Measurements from ENCODE around the gene LHX5.

LHX5 gene

DNA sequence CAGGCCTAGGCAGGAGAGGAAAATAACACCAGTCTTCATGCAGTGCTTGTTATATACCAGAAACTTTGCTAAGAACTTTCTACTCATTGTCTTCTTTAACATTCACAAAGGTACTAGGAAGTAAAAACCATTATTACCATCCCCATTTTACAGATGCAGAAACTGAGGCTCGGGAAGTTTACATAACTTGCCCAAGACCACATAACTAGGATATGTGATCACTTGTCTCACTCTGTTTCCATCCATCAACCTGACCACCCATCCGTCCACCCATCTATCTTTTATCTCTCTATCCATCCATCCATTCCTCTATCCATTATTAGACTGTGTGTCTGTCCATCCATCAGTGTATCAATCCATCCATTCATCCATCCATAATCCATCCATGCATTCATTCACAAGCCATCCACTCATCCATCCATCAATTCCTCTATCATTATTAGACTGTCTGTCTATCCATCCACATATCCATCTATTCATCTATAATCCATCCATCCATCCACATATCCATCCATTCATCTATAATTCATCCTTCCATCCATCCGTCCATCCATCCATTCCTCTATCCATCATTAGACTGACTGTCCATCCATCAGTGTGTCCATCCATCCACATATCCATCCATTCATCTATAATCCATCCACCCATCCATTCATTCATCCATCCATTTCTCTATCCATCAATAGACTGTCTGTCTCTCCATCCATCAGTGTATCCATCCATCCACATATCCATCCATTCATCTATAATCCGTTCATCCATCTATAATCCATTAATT, 33.0 kb downstream of the LHX5 start:
- Mint-ChIP-seq H3K9me3 (no peaks in the 10 kb centered on the region), H3K27me3 (no peaks in the 10 kb centered on the region), H3K36me3 (ENCODE audit: insufficient read depth) (no peaks in the 10 kb centered on the region), H3K27ac (ENCODE audit: low read depth) (no peak overlapping the region), H3K4me1 (no peaks in the 10 kb centered on the region), H3K4me3 (no peak overlapping the region)
- no peak for ATAC-seq (replicated peaks; ENCODE audit: extremely low read depth, poor library complexity, severe bottlenecking)
- DNase-seq (ENCODE audit: low spot score in 2 of 2): no peak

DNA sequence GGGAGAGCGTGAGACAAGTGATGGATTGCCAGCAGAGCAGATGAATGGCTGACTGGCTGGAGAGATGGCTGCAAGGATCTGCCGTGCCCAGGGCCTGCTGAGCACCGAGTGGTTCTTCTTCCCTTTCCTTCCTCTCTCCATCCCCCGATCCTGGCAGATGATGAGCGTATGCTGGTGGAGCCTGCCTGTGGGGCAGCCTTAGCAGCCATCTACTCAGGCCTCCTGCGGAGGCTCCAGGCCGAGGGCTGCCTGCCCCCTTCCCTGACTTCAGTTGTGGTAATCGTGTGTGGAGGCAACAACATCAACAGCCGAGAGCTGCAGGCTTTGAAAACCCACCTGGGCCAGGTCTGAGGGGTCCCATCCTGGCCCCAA, 34.0 kb downstream of the LHX5 start:
- Mint-ChIP-seq H3K4me1 (no peaks in the 10 kb centered on the region), H3K36me3 (ENCODE audit: insufficient read depth) (no peaks in the 10 kb centered on the region), H3K27ac (ENCODE audit: low read depth) (no peak overlapping the region), H3K4me3 (no peak overlapping the region), H3K9me3 (no peaks in the 10 kb centered on the region), H3K27me3 (no peaks in the 10 kb centered on the region)
- DNase-seq (ENCODE audit: low spot score in 2 of 2) (no peak), ATAC-seq (replicated peaks; ENCODE audit: extremely low read depth, poor library complexity, severe bottlenecking) (no peak)

DNA sequence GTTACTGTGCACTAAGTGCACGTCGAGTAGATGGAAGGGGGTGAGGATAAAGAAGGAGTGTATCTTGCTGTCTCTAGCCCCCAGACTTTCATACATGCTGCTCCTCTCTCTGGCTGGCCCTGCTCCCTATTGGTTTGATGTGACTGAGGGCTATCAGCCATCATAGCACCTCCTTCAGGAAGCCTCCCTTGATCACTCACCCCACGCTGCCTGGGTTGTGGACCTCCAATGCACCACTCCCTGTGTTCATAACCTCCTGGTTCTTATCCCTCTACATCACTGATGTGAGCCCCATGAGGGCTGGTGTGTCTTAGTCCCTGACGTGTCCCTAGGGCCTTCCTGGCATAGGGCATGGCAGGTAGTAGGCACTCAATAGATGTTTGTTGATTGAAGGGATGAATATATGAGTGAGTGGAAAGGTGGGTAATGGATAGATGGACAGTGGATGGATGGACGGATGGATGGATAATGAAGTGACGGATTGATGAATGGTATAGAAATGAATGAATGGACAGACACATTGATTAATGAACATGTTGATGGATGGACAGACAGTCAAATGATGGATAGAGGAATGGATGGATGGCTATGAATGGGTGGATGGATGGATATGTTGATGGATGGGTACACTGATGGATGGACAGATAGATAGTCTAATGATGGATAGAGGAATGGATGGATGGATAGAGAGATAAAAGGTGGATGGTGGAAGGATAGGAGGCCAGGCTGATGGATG, 34.5 kb downstream of the LHX5 start:
- Mint-ChIP-seq H3K27me3 (no peaks in the 10 kb centered on the region), H3K4me1 (no peaks in the 10 kb centered on the region), H3K4me3 (no peak overlapping the region), H3K9me3 (no peaks in the 10 kb centered on the region), H3K27ac (ENCODE audit: low read depth) (no peak overlapping the region), H3K36me3 (ENCODE audit: insufficient read depth) (no peaks in the 10 kb centered on the region)
- ATAC-seq (replicated peaks; ENCODE audit: extremely low read depth, poor library complexity, severe bottlenecking) (no peak), DNase-seq (ENCODE audit: low spot score in 2 of 2) (no peak)

DNA sequence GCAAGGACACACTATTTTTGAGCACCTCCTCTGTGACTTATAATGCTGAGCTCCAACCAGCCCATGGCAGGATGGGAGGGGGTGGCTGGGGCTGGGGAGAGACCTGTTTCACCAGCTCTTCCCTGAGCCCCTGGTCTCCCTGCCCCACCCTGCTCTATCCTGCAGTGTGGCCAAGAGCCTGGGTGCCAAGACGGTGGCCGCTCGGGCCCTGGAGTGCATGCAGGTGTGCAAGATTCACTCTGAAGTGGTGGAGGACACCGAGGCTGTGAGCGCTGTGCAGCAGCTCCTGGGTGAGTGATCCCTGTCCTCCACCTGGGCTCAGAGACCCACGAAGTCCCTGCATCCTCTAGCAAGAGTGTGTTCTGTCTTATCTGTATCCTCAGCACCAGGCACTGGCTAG, 35.1 kb downstream of the LHX5 start:
- Mint-ChIP-seq H3K9me3 (no peaks in the 10 kb centered on the region), H3K4me3 (no peak overlapping the region), H3K4me1 (no peaks in the 10 kb centered on the region), H3K36me3 (ENCODE audit: insufficient read depth) (no peaks in the 10 kb centered on the region), H3K27ac (ENCODE audit: low read depth) (no peak overlapping the region), H3K27me3 (no peaks in the 10 kb centered on the region)
- DNase-seq (ENCODE audit: low spot score in 2 of 2): no peak
- ATAC-seq (replicated peaks; ENCODE audit: extremely low read depth, poor library complexity, severe bottlenecking): no peak

DNA sequence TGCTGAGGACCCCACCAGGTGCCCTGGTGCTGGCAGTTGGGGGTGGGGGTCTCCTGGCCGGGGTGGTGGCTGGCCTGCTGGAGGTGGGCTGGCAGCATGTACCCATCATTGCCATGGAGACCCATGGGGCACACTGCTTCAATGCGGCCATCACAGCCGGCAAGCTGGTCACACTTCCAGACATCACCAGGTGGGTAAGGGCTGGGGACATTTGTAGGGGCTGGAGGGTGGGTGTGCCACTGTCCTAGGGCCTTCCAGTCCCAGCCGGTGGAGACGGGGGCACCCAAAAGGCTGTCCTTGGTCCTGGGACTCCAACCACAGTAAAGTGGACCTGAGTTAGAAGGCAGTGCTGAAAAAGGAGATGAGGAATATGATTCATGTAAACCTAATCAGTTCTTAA, 36.3 kb downstream of the LHX5 start:
- Mint-ChIP-seq H3K27ac (ENCODE audit: low read depth) (no peak overlapping the region), H3K9me3 (no peaks in the 10 kb centered on the region), H3K27me3 (peaks cover 10% of the 10 kb centered on the region), H3K4me3 (no peak overlapping the region), H3K4me1 (no peaks in the 10 kb centered on the region), H3K36me3 (ENCODE audit: insufficient read depth) (peaks cover 2% of the 10 kb centered on the region)
- ATAC-seq (replicated peaks; ENCODE audit: extremely low read depth, poor library complexity, severe bottlenecking) (no peak), DNase-seq (ENCODE audit: low spot score in 2 of 2) (no peak)

DNA sequence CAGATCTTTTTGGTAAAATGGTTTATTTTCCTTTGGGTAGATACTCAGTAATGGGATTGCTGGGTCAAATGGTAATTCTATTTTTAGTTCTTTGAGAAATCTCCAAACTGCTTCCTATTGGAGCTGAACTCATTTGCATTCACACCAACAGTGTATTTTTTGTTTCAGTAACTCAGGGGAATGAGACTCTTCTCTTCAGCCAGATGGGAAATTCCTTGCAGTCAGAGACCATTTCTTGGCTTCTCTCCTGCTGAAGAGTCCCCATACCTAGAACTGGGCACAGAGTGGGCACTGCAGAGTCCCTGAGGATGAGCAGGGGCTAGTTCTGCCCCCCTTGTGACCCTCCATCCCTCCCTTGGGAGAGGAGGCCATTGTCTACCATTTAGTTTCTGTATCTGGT, 38.7 kb downstream of the LHX5 start:
- Mint-ChIP-seq H3K36me3 (ENCODE audit: insufficient read depth) (peaks cover 2% of the 10 kb centered on the region), H3K4me1 (no peaks in the 10 kb centered on the region), H3K27me3 (peaks cover 24% of the 10 kb centered on the region), H3K27ac (ENCODE audit: low read depth) (no peak overlapping the region), H3K4me3 (no peak overlapping the region), H3K9me3 (no peaks in the 10 kb centered on the region)
- DNase-seq (ENCODE audit: low spot score in 2 of 2) (no peak), ATAC-seq (replicated peaks; ENCODE audit: extremely low read depth, poor library complexity, severe bottlenecking) (no peak)

DNA sequence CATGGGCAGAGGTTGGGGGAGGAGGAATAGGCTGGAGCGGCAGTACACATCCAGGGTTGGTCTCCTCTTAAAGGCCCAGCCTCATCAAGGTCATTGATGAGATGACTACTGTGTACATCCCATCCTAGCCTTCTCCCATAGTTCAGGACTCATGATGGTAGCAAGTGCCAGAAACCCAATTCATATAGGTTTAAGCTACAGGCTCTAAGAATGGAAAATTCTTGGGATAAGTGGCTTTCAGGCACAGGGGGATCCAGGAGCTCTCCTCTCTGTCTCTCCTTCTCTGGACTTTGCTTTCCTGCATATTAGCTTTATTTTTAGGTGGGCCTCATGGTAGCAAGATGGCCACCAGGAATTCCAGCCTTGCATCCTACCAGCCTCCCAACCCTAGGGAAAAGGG, 43.2 kb downstream of the LHX5 start:
- Mint-ChIP-seq H3K4me3 (no peak overlapping the region), H3K27me3 (peaks cover 26% of the 10 kb centered on the region)

DNA sequence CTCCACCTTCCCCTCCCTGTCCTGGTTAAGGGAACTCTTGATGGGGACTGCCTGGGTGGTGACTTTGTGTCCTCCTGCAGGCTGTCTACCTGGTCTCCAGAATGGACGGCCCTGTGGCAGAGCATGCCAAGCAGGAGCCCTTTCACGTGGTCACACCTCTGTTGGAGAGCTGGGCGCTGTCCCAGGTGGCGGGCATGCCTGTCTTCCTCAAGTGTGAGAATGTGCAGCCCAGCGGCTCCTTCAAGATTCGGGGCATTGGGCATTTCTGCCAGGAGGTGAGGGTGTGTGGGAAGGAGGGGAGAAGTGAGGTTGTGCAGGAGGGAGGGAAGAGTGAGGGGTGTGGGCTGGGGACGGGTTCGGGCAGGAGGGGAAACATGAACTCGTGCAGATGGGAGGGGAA, 43.8 kb downstream of the LHX5 start:
- peaks cover 26% of the 10 kb centered on the region for H3K27me3 Mint-ChIP-seq
- no peak overlapping the region for H3K4me3 Mint-ChIP-seq
- H3K27ac Mint-ChIP-seq (ENCODE audit: low read depth): no peak overlapping the region
- peaks cover 2% of the 10 kb centered on the region for H3K36me3 Mint-ChIP-seq (ENCODE audit: insufficient read depth)
- DNase-seq (ENCODE audit: low spot score in 2 of 2) (no peak), ATAC-seq (replicated peaks; ENCODE audit: extremely low read depth, poor library complexity, severe bottlenecking) (no peak)
- H3K9me3 Mint-ChIP-seq: no peaks in the 10 kb centered on the region
- H3K4me1 Mint-ChIP-seq: no peaks in the 10 kb centered on the region

More for the DNA sequence above, 43.2 kb downstream of the LHX5 start:
- no peak for ATAC-seq (replicated peaks; ENCODE audit: extremely low read depth, poor library complexity, severe bottlenecking)
- no peak for DNase-seq (ENCODE audit: low spot score in 2 of 2)
- no peak overlapping the region for H3K27ac Mint-ChIP-seq (ENCODE audit: low read depth)
- no peaks in the 10 kb centered on the region for H3K4me1 Mint-ChIP-seq
- no peaks in the 10 kb centered on the region for H3K9me3 Mint-ChIP-seq
- H3K36me3 Mint-ChIP-seq (ENCODE audit: insufficient read depth): peaks cover 2% of the 10 kb centered on the region

DNA sequence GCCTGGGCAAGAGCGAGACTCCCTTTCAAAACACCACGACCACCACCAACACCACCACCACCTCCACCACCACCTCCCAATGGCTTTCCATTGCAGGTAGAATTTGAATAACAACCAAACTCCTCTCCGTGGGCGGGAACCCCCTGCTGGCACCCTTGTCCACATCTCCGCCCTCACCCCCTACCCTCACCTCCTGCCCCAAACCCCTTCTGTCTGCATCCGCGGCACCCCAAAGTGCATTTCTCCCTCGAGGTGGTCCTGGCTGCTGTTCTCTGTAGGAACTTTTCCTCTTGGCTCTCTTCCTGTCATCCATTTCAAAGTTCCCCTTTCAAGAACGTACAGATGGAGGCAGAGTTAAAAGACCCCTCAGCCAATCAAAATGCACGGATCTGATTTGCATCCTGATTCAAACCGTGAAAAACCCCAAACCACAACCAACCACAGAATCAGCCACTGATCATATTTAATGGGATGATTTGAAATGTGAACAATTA, 45.7 kb downstream of the LHX5 start:
- no peaks in the 10 kb centered on the region for H3K36me3 Mint-ChIP-seq (ENCODE audit: insufficient read depth)
- H3K4me3 Mint-ChIP-seq: peak overlapping the region; percentile 14
- no peak overlapping the region for H3K27ac Mint-ChIP-seq (ENCODE audit: low read depth)
- DNase-seq (ENCODE audit: low spot score in 2 of 2) (no peak), ATAC-seq (replicated peaks; ENCODE audit: extremely low read depth, poor library complexity, severe bottlenecking) (no peak)
- H3K27me3 Mint-ChIP-seq: peaks cover 31% of the 10 kb centered on the region
- H3K4me1 Mint-ChIP-seq: peaks cover 7% of the 10 kb centered on the region
- no peaks in the 10 kb centered on the region for H3K9me3 Mint-ChIP-seq

DNA sequence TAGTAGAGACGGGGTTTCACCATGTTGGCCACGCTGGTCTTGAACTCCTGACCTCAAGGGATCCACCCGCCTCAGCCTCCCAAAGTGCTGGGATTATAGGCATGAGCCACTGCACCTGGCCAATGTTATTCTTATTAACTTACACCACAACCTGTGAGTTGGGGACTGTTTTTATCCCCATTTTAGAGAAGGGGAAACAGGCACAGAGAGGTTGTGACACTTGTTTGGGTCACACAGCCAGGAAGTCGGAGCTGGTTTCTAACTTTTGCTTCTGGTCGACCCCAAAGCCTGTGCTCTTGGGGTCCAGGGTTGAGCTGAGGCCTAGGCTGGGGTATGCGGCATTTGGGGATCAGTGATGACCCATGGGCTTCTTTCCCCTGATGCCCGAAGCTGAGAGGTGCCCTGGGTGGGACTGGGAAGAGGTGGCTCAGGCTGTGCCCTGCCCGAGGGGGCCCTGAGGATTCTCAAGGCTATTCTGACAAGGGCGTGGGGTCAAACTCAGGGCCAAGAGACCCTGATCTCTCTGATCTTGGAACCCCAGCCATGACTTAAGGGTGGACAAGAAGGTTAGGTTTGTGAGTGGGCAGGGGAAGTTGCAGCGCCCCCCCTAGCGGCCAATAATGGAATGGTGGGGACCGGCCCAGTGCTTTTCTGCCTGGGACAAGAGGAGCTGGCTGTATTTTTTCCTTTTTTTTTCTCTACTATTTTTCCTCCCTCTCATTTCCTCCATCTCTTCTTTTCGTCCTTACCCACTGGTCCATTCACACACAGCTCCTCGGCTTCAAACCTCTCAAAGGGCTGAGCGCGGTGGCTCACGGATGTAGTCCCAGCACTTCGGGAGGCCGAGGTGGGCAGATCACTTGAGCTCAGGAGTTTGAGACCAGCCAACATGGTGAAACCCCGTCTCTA, 46.5 kb downstream of the LHX5 start:
- Mint-ChIP-seq H3K36me3 (ENCODE audit: insufficient read depth) (no peaks in the 10 kb centered on the region), H3K4me3 (no peak overlapping the region), H3K9me3 (no peaks in the 10 kb centered on the region), H3K27me3 (peaks cover 30% of the 10 kb centered on the region), H3K4me1 (peaks cover 7% of the 10 kb centered on the region), H3K27ac (ENCODE audit: low read depth) (no peak overlapping the region)
- ATAC-seq (replicated peaks; ENCODE audit: extremely low read depth, poor library complexity, severe bottlenecking) (no peak), DNase-seq (ENCODE audit: low spot score in 2 of 2) (peak; percentile 28 to 35)

DNA sequence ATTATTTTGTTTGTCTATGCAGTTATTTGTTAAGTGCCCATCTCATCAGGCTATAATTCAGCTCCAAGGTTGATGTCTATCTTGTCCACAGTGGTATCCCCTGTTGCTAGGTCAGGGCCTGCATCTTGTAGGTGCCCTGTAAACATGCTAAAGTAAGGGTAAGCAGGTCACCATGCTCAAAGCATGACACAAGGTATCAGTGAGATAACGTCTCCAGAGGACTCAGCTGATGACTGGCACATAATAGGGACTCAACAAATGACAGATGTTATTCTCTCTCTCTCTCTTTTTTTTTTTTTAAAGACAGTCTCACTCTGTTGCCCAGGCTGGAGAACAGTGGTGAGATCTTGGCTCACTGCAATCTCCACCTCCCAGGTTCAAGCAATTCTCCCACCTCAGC, 47.2 kb downstream of the LHX5 start:
- Mint-ChIP-seq H3K4me3 (no peak overlapping the region), H3K27me3 (peaks cover 30% of the 10 kb centered on the region)

DNA sequence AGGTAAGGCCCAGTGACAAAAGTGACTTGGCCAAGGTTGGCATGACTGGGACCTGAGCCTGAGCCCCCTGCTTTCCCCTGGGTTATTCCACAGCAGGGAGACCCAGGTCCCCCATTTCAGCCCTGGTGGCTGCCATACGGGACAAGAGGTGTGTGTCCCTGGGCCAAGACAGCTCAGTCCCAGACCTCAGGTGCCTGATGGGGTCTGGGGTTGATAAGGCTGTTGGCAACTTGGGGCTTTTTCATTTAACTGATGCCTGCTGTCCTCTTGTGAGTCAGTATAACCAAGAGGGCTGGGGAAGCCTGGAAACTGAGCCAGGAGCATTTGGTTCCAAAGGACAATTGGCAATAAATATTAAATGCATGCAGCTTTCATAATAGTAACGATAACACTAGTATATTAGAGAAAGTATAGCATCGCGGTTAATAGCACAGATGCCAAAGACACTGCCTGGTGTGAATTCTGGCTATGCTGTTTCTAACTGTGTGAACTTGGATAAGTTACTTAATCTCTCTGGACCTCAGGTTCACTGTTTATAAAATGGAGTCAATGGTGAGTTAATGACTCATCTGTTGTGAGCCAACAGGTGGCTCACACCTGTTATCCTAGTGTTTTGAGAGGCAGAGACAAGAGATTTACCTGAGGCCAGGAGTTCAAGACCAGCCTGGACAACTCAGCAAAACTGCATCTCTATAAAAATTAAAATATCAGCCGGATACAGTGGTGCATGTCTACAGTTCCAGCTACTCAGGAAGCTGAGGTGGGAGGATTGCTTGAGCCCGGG, 48.6 kb downstream of the LHX5 start:
- H3K36me3 Mint-ChIP-seq (ENCODE audit: insufficient read depth): no peaks in the 10 kb centered on the region
- peak overlapping the region; percentile 95 for H3K4me3 Mint-ChIP-seq
- peaks cover 7% of the 10 kb centered on the region for H3K4me1 Mint-ChIP-seq
- H3K27me3 Mint-ChIP-seq: peaks cover 25% of the 10 kb centered on the region
- DNase-seq (ENCODE audit: low spot score in 2 of 2) (no peak), ATAC-seq (replicated peaks; ENCODE audit: extremely low read depth, poor library complexity, severe bottlenecking) (no peak)
- H3K27ac Mint-ChIP-seq (ENCODE audit: low read depth): peak overlapping the region; percentile 88
- no peaks in the 10 kb centered on the region for H3K9me3 Mint-ChIP-seq

More for the DNA sequence above, 47.2 kb downstream of the LHX5 start:
- Mint-ChIP-seq H3K27ac (ENCODE audit: low read depth) (no peak overlapping the region), H3K4me1 (peaks cover 7% of the 10 kb centered on the region), H3K36me3 (ENCODE audit: insufficient read depth) (no peaks in the 10 kb centered on the region), H3K9me3 (no peaks in the 10 kb centered on the region)
- no peak for DNase-seq (ENCODE audit: low spot score in 2 of 2)
- ATAC-seq (replicated peaks; ENCODE audit: extremely low read depth, poor library complexity, severe bottlenecking): no peak
